GM19467 (cell line): Measurements from ENCODE around the gene PALM3.
"Not testable (repeated sequence)": the region's sequence is repeated elsewhere in the genome, so short reads cannot be mapped to it uniquely, and the experiment has no call there.

Experiments
- ATAC-seq: cut with Tn5 transposase; IDR thresholded peaks from one replicate; pipeline ENCODE4 v1.9.1; 2021; ENCODE audit warnings: mild to moderate bottlenecking, moderate library complexity; ENCODE audit not compliant: unreplicated experiment

Gene PALM3

DNA sequence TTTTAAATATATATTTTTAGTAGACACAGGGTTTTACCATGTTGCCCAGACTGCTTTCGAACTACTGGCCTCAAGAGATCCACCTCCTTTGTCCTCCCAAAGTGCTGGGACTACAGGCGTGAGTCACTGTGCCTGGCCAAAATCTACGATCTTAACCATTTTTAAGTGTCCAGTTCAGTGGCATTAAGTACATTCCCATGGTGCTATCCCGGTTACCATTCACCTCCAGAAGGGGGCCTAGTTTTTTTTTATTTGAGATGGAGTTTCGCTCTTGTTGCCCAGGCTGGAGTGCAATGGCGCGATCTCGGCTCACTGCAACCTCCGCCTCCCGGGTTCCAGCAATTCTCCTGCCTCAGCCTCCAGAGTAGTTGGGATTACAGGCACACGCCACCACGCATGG, 26.7 kb downstream of the PALM3 start:
- not testable (repeated sequence) for ATAC-seq

DNA sequence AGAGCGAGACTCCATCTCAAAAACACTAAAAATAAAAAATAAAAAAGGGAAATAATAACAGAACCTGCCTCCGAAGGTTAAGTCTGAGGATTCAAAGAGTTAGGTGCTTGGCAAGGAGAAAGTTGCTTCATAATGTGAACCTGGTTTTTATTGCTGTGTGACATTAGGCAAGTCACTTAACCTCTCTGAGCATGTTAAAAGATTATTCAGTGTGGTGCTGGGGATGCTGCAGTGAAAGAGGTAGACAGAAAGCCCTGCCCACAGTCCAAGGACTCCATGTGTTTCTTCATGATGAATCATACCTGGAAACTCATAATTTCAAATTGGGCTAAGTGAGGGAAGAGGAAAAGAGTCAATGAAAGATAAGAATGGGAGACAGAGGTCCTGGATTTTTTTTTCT, 27.9 kb downstream of the PALM3 start:
- no peak for ATAC-seq

DNA sequence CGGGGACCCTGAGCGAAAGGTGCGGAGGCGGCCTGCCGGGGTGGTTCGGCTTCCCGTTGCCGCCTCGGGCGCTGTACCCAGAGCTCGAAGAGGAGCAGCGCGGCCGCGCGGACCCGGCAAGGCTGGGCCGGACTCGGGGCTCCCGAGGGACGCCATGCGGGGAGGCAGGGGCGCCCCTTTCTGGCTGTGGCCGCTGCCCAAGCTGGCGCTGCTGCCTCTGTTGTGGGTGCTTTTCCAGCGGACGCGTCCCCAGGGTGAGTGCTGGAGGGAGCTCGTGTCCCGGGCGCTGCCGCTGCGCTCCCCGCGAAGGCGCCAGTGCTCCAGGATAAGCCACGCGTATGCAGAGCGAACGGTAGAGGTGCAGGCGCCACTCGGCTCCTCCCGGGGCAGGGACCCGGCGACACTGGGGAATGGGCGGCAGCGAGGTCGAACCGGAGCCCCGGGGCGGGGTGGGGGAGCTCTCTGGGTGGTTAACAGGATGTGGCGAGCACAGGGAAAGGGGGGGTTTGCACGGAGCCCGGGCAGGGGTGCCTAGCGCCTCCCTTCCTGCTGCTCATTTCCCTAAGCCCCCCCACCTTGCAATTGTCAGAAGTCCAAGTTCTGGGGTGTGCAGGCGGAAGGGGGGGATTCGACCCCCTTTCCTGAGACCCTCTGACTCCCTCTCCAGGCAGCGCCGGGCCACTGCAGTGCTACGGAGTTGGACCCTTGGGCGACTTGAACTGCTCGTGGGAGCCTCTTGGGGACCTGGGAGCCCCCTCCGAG, 30.0 kb downstream of the PALM3 start, which contains the start of gene IL27RA:
Gene IL27RA (plus strand): TSS at position 44 of the 762 bp plus-strand sequence. CDS start 111 bp downstream, at position 155.
- peak; percentile 43 for ATAC-seq

DNA sequence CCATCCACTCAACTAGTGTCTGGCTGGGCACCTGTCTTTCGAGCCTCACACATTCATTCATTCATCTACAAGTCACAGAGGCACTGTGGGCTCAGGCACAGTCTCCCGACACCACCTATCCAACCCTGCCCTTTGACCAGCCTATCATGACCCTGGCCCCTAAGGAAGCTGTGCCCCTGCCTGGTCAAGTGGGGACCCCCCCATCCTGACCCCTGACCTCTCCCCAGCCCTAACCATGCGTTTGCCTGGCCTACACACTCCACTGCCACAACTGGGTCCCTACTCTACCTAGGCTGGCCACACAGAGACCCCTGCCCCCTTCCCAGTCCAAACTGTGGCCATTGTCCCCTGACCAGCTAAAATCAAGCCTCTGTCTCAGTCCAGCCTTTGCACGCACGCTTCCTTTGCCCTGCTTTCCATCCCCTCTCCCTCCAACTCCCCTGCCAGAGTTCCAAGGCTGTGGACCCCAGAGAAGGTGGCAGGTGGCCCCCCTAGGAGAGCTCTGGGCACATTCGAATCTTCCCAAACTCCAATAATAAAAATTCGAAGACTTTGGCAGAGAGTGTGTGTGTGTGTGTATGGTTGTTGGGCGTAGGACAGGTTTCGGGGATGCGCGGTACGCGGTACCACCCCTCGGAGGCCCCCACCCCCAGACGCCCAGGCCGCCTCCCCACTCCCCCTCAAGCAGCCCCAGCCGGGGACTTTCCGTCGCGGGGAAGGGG, 30.7 kb downstream of the PALM3 start:
- ATAC-seq = no peak

DNA sequence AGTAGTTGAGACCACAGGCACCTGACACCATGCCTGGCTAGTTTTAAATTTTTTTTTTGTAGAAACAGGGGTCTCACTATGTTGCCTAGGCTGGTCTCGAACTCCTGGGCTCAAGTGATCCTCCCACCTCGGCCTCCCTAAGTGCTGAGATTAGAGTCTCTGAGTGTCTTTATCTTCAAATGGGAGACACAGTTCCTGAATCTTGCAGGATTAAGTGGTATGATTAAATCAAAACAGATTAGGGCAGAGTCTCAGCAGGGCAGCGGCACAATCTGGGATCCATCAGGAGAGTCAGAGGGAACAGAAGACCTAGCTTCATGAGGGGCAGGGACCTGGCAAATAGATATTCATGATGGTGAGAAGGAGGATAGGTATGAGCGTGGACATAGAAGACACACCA, 33.0 kb downstream of the PALM3 start:
- no peak for ATAC-seq

DNA sequence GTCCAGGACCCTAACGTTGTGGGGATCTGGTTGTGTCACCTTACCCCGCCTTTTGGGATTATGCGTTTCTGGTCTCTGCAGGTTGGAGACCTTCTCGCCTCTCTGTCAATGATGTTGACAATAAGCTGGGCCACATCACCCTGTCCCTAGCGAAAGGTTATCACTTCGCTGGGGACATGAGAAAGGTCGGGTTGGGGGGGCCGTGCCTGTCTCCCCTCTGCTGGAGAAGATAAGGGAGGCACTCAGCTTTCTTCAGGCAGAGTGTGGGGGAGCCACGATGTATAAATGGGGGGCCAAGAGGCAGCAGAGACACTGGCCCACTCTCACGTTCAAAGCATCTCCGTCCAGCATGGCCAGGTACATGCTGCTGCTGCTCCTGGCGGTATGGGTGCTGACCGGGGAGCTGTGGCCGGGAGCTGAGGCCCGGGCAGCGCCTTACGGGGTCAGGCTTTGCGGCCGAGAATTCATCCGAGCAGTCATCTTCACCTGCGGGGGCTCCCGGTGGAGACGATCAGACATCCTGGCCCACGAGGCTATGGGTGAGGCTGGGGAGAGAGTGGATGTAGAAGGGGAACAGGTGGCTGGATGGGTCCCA, 33.9 kb downstream of the PALM3 start, which contains the start of gene RLN3:
Gene RLN3 (plus strand): TSS at position 293 of the 595 bp plus-strand sequence. CDS start 57 bp downstream, at position 350.
- no peak for ATAC-seq

DNA sequence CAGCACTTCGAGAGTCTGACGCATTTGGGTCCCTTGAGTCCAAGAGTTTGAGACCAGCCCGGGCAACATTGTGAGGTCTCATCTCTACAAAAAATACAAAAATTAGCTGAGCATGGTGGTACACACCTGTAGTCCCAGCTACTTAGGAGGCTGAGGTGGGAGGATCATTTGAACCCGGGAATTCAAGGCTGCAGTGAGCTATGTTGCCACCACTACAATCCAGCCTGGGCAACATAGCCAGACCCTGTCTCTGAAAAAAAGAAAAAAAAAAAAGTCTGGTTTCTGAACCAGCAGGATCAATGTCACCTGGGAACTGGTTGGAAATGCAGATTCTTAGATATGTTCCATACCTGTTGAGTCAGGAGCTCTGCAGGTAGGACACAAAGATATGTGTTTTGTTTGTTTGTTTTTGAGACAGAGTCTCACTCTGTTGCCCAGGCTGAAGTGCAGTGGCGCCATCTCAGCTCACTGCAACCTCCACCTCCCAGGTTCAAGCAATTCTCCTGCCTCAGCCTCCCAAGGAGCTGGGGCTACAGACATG, 35.2 kb downstream of the PALM3 start:
- not testable (repeated sequence) for ATAC-seq

DNA sequence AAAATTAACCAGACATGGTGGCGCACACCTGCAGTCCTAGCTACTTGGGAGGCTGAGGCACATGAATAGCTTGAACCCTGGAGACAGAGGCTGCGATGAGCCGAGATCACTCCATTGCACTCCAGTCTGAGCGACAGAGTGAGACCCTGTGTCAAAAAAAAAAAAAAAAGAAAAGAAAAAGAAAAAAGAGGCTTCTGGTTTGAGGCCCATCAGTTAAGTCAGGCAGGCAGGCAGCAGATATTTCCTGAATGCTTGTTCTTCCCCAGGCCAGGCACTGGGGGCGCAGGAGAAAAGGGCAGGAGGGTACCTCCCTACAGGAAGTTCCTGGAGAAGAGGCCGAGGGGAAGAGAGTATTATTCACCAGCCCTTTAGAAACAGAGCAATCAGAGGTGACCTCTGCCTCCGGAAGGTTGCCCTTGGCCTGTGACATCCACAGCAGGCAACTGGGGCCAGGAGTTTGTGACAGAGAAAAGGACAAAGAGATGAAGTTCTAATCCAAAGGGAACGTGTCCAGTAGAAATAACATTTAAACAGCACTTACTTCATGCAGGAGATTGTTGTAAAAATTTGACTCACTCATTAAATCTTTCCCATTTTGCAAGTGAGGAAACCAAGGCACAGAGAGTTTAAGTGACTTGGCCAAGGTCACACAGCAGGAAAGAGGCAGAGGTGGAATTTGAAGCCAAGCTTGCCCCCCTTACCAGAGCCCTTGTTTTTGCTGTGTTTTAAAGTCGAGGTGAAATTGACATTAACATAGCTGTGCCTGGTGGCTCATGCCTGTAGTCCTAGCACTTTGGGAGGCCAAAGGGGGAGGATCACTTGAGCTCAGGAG, 38.3 kb downstream of the PALM3 start:
- ATAC-seq = no peak

DNA sequence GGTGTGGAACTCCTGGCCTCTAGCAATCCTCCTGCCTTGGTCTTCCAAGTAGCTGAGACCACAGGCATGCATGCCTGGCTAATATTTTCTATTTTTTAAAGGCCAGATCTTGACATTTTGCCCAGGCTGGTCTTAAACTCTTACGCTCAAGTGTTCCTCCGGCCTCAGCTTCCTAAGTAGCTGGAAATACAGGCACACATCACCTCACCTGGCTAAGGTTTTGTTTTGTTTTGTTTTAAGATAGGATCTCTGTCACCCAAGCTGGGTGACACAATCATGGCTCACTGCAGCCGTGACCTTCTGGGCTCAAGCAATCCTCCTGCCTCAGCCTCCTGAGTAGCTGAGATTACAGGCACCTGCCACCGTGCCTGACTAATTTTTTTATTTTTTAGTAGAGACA, 39.4 kb downstream of the PALM3 start:
- no peak for ATAC-seq

DNA sequence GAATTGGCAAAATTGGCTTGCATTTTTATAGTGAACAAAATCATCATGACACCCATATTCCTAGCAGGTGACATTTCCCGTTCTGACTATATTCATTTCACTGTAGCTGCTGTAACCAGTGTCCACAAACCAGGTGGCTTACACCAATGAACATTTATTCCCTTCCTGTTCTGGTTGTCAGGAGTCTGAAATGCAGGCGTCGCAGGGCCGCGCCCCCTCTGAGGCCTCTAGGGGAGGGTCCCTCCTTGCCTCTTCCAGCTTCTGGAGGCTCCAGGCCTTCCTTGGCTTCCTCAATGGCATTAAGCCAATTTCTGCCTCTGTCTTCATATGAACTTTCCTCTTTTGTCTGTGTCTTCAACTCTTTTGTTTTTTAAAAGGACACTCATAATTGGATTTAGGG, 40.4 kb downstream of the PALM3 start:
- ATAC-seq = no peak

DNA sequence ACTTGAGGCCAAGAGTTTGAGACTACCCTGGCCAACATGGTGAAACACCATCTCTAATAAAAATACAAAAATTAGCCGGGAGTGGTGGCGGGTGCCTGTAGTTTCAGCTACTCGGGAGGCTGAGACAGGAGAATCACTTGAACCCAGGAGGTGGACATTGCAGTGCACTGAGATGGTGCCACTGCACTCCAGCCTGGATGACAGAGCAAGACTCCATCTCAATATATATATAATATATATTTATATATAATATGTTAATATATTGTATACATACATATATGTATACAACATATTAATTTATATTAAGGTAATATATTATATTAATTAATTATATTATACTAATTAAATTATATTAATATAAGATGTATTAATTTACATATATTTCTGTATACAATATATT, 42.1 kb downstream of the PALM3 start:
- not testable (repeated sequence) for ATAC-seq

DNA sequence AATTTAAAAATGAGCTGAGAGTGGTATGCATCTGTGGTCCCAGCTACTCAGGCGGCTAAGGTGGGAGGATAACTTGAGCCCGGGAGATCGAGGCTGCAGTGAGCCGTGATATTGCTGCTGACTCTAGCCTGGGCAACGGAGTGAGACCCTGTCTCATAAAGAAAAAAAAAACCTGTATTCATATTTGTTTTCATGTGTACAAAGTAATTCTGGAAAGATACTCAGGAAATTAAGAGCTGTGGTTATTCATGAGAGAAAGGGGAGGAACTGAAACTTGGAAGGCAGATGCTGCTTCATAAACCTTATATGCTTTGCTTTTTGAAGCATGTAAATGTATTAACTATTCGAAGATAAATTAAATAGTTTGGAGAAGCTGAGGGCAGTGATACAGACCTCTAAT, 42.8 kb downstream of the PALM3 start:
- no peak for ATAC-seq

DNA sequence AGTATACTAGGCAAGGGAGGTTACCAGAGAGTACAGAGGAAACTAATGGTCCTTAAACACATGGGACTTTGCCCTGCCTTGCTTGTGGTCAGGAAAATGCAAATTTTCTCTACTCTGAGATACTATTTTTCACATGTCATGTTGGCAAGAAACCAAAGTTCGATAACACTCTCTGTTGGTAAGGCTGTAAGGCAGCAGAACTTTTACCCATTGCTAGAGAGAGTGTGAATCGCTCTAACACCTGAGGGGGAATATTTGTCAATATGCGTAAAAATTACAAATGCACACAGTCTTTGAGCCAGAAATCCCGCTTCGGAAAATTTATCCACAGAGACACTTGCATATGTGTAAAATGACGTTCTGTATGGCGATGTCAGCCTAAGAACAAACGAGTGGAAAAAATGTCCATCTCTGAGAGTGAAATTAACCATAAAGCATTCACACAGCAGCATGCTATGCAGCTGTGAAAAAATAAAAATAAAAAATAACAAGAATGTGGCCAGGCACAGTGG, 46.3 kb downstream of the PALM3 start:
- ATAC-seq = peak; percentile 82

DNA sequence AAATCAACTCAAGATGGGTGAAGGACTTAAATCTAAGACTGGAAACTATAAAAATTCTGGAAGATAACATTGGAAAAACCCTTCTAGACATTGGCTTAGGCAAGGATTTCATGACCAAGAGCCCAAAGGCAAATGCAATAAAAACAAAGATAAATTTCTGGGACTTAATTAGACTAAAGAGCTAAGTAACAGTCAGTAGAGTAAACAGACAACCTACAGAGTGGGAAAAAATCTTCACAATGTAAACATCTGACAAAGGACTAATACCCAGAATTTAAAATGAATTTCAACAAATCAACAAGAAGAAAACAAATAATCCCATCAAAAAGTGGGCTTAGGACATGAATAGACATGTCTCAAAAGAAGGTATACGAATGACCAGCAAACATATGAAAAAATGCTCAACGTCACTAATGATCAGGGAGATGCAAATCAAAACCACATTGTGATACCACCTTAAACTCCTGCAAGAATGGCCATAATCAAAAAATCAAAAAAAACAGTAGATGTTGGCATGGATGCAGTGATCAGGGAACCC, 49.4 kb downstream of the PALM3 start:
- ATAC-seq = no peak

DNA sequence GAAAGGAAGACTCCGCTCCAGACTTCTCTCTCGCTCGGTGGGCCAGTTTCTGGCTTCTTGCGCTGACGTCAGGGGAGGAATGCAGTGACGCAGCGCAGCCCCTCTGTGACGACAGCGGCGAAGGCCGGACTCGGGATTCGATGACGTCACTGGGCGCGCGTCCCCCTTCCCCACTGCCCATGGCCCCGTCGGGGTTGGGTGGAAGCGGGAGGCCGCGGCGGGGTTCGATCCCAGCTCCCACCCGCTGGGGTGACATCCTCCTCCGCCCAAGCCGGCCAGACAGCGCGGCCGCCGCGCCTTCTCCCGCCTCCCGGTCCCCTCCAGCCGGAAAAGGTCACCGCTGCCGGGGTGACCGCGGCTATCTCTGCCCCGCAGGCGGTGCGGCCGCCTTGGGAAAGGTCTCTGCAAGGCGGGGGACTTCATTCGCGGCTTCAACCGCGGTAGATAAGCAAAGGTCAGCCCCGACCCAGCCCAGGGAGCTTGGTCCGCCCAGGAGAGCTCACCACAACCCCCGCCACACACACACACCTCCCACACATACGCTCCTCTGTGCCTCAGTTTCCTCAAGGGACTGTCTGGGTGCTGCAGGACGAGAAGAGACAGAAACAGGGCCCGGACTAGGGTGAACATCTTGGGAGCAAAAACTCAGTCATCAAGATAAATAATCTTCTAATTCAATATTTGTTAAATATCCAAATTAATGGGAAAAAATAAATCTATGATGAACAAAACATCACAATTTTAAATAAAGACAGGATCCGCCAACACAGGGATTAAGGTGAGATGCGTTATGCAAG, 54.9 kb downstream of the PALM3 start:
- peak; percentile 20 for ATAC-seq

DNA sequence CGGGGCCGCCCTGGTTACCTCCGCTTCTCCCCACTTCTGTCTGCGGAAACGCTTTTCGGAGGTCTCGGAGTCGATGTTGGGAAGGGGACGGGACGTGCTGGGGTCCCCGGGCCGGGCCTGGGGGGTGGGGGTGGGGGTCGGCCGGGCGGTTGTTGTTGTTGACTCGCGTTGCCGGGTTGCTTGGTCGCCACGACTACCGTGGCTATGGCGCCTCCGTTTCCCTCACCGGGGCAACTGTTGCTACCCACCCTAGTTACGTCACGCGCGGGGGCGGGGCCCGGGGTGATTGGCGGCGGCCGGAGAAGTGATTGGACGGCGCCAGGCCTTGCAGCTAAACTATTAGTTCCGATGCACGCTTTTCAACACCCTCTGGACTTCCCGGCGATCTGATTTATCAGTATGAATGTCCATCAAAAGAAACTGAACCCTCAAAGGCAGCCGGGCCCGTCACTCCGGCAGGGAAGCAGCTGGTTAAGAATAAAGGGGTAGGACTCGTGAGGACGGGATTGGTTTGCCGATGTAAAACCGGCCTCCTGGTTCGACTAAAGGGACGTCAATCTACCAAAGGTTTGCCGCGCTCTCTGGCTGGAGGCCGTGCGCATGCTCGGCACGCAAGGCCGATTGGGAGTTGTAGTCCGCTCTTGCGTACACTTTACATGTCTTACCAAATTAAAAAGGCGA, 55.7 kb downstream of the PALM3 start, which contains the start of gene RFX1:
Gene RFX1 (minus strand): TSS at position 236 of the 681 bp plus-strand sequence. CDS start 12,477 bp downstream, outside the sequence.
- peak; percentile 65 for ATAC-seq

DNA sequence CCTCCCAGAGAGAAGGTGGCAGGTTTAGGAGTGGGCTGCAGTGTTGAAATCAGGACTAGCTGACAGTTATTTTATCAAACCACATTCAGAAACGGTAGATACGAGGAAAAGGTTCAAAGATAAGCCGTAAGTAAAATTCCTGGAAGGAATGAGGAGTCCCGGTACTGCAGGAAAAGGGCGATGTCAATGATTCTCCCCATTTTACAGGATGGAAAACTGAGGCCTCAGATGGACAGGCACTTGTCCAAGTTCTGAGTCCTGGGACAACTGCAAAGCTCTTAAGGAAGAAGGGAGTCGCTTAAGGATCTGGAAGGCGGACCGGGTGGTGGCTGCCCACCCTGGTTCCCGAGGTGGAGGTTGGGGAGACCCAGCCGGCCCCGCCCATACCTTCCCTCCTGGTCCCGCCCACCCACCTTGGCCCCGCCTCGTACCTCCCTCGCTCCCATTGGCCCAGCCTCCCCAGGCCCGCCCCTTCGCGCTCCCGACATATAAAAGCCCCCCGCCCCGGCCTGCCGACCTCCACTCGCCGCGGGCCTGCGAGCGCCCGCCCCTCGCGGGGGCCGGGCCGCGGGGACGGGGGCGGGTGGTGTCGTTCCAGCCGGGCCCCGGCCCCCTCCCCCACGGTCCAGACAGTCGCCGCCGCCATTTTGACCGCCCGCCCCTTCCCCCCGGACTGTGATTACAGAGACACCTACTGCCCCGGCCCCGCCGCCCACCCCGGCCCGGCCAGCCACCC, 56.4 kb downstream of the PALM3 start:
- peak; percentile 28 for ATAC-seq
